Kidney (tissue), 14 donors: Measurements from ENCODE around the gene HS2ST1. TPM values are rescaled to one million over a fixed set of nuclear protein-coding genes. Genes with fewer than 3 reads are reported as not detected.
"Not testable (repeated sequence)": the region's sequence is repeated elsewhere in the genome, so short reads cannot be mapped to it uniquely, and the experiment has no call there.

ENCODE experiments used
- DNase-seq, 5 donors: peaks; one replicate each; pipeline ENCODE4 v3.0.0-alpha.2; 2013 to 2020
- FAIRE-seq: peaks from 2 replicates; lab custom pipeline; 2012; peaks lifted over from hg19 to GRCh38; lab: Jason Lieb, UNC
- H3K27ac ChIP-seq, 2 donors: one replicate each; pipeline ENCODE4 v1.7.0; 2013; ENCODE audit warnings: low read depth in 2 of 2, low read length in 2 of 2, inconsistent platforms in 1 of 2
- H3K27me3 ChIP-seq: one replicate; pipeline ENCODE4 v1.7.1; 2013; ENCODE audit warnings: low read length, inconsistent platforms; ENCODE audit not compliant: control insufficient read depth, insufficient read depth
- H3K36me3 ChIP-seq, 3 donors: one replicate each; pipeline versions ENCODE4 v1.7.0 to v1.7.1; 2013; ENCODE audit warnings: low read length in 3 of 3, control low read depth in 1 of 3, inconsistent platforms in 1 of 3; ENCODE audit not compliant: insufficient read depth in 3 of 3, control insufficient read depth in 2 of 3
- H3K4me1 ChIP-seq, 3 donors: one replicate each; pipeline versions ENCODE4 v1.7.0 to v1.7.1; 2013; ENCODE audit warnings: low read length in 3 of 3, inconsistent platforms in 1 of 3, low read depth in 1 of 3; ENCODE audit not compliant: control insufficient read depth in 2 of 3, insufficient read depth in 2 of 3
- H3K4me3 ChIP-seq, 3 donors: one replicate each; pipeline versions ENCODE4 v1.7.0 to v1.8.1; 2013; ENCODE audit warnings: low read length in 3 of 3, control low read depth in 1 of 3, inconsistent platforms in 1 of 3
- H3K9ac ChIP-seq, 3 donors: one replicate each; pipeline versions ENCODE4 v1.7.0 to v1.7.1; 2013; ENCODE audit warnings: low read length in 3 of 3, control low read depth in 1 of 3, inconsistent platforms in 1 of 3
- H3K9me3 ChIP-seq, 3 donors: one replicate each; pipeline versions ENCODE4 v1.7.0 to v1.7.1; 2013; ENCODE audit warnings: low read length in 3 of 3, control low read depth in 1 of 3, inconsistent platforms in 1 of 3; ENCODE audit not compliant: control insufficient read depth in 2 of 3, insufficient read depth in 1 of 3
- CTCF ChIP-seq: IDR thresholded peaks from 3 replicates; pipeline ENCODE4 v1.5.1; 2012; ENCODE audit warnings: mild to moderate bottlenecking, moderate library complexity, borderline replicate concordance; ENCODE audit not compliant: insufficient read depth; ENCODE audit errors: extremely low read depth
- intact Hi-C: fragments of 100-400 bp; cut with DNase I; formaldehyde crosslinking; loops from one replicate; pipeline ENCODE4 v1.11.1; 2022
- polyA plus RNA-seq: library from polyadenylated mRNA; stranded (reverse); fragments of 350-450 nt; fragmentation: Illumina TruSeq; extraction: RNeasy Lipid Tissue Mini Kit (QIAGEN cat#74804); gene quantifications from one replicate; pipeline ENCODE4 v1.2.3, GENCODE V29; 2014; ENCODE audit warnings: low read depth, low replicate concordance; ENCODE audit not compliant: insufficient read depth
- total RNA-seq: library from RNA; stranded (reverse); fragmentation: NEBNext Ultra II Directional; extraction: Animal tissue kit (Norgen Biotek cat#: 25700); gene quantifications from one replicate; pipeline ENCODE4 v1.2.1, GENCODE V29; 2021
- donor health status: control.
- donor health status: control.
- donor health status: control.
- donor health status: control.
- donor health status: control.
- donor health status: DM: yes; HTN: yes; CAD: no.
- donor health status: Normal renal cell carcinoma (clear cell type).

Gene HS2ST1
- total and polyA plus RNA-seq, 2 donors from 2014 or later = 10.3 to 27.1 TPM

GRCh38 chr1:87023326-87023725 is 108.9 kb downstream of the HS2ST1 start:
- Histone ChIP-seq H3K9ac (no peak overlapping the region), H3K4me3 (no peak overlapping the region), H3K27me3 (no peaks in the 10 kb centered on the region), H3K9me3 (no peaks in the 10 kb centered on the region), H3K27ac (no peak overlapping the region), H3K4me1 (no peaks in the 10 kb centered on the region), H3K36me3 (no peaks in the 10 kb centered on the region)
- FAIRE-seq (no peak), DNase-seq (no peak)
- intact Hi-C loops = no loop called here
- TF ChIP-seq CTCF = no peak

DNA sequence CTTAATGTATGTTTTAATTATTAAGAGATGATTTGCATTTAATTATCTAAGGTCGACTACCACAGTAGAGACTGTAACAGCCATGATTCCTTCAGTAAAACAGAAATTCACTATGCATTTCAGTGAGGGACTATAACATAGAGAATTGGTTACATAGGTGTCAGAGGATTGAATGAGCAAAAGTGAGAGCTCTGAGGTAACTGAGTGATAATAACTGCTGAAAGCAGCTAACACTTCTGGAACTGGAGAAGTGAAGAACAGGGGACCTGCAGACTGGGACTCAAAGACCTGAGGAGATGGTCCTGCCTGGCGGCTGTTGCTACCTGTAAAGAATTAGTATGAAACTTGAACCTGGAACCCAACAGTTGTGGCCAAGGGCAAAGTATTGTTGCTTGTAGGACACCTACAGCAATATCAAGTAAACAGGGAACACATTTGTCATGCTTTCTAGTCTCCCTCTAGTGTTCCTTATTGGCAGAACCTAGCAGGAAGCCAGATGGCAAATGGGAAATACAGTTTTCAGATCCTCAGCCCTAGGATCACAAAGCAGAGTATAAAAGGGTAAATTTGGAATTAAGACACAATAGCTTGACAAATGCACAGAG is 110.6 kb downstream of the HS2ST1 start:
- intact Hi-C loops = no loop called here
- Histone ChIP-seq H3K4me1 (no peaks in the 10 kb centered on the region), H3K27ac (no peak overlapping the region), H3K9ac (no peak overlapping the region), H3K36me3 (no peaks in the 10 kb centered on the region), H3K27me3 (no peaks in the 10 kb centered on the region), H3K9me3 (no peaks in the 10 kb centered on the region), H3K4me3 (no peak overlapping the region)
- DNase-seq (peak in 2 of 5 donors; percentile 27 to 59), FAIRE-seq (no peak)
- TF ChIP-seq CTCF = peak; percentile 44

- H3K27ac ChIP-seq, H3K27me3 ChIP-seq, FAIRE-seq, intact Hi-C loops, H3K36me3 ChIP-seq, H3K4me3 ChIP-seq, H3K4me1 ChIP-seq, DNase-seq, H3K9ac ChIP-seq, H3K9me3 ChIP-seq: not testable (repeated sequence)
Measured at GRCh38 chr1:87027561-87027960, 113.1 kb downstream of the HS2ST1 start.

GRCh38 chr1:87028576-87028975 is 114.1 kb downstream of the HS2ST1 start:
- no peak overlapping the region for H3K9ac ChIP-seq
- no peak for TF ChIP-seq CTCF
- no peak for DNase-seq
- no peaks in the 10 kb centered on the region for H3K27me3 ChIP-seq
- H3K27ac ChIP-seq = no peak overlapping the region
- H3K36me3 ChIP-seq = no peaks in the 10 kb centered on the region
- H3K4me1 ChIP-seq = no peaks in the 10 kb centered on the region
- no peaks in the 10 kb centered on the region for H3K9me3 ChIP-seq
- FAIRE-seq = no peak
- H3K4me3 ChIP-seq = no peak overlapping the region
- intact Hi-C loops = no loop called here
